CD4-positive, alpha-beta T cell (primary cell): ENCODE data around the gene MT1G. TPM values are rescaled to one million over a fixed set of nuclear protein-coding genes. Genes with fewer than 3 reads are reported as not detected.
A peak's percentile ranks its signal among the peaks of the same experiment; 100 is the strongest.

Experiments used
- ATAC-seq: fragments of 200-7000 bp; cut with Tn5 transposase; one replicate; pipeline ENCODE4 v1.10.0; 2022; ENCODE audit warnings: mild to moderate bottlenecking; ENCODE audit not compliant: poor library complexity
- CTCF ChIA-PET: fragments of 350-600 bp; sonication (Branson Sonifier 250); formaldehyde crosslinking; loops from one replicate; lab custom pipeline; 2021; ENCODE audit warnings: antibody characterized with exemption, inconsistent platforms; lab: Charles Lee
- POLR2A ChIA-PET: fragments of 350-600 bp; sonication (Branson Sonifier 250); formaldehyde crosslinking; loops from one replicate; lab custom pipeline; 2021; ENCODE audit warnings: antibody characterized with exemption, inconsistent platforms; lab: Charles Lee
- DNase-seq, 14 experiments: peaks; one replicate each; pipeline ENCODE4 v3.0.0-alpha.2; 2013 to 2020; ENCODE audit warnings: mixed read lengths in 2 of 14
- H3K27ac ChIP-seq, 2 donors: one replicate each; pipeline versions ENCODE4 v1.5.1 to v1.7.0; 2013; ENCODE audit warnings: low read length in 2 of 2, low read depth in 1 of 2, mild to moderate bottlenecking in 1 of 2
- H3K27me3 ChIP-seq, 2 experiments: 1 replicate in 1 of 2; 2 replicates in 1 of 2; pipeline versions ENCODE4 v1.6.1 to v1.7.0; 2013; ENCODE audit warnings: low read length in 2 of 2, control low read depth in 1 of 2, mild to moderate bottlenecking in 1 of 2, moderate library complexity in 1 of 2; ENCODE audit not compliant: insufficient read depth in 2 of 2, control insufficient read depth in 1 of 2
- H3K36me3 ChIP-seq: one replicate; pipeline ENCODE4 v1.6.1; 2013; ENCODE audit warnings: low read length, control low read depth; ENCODE audit not compliant: insufficient read depth
- H3K4me1 ChIP-seq: one replicate; pipeline ENCODE4 v1.6.1; 2013; ENCODE audit warnings: low read length, control low read depth; ENCODE audit not compliant: insufficient read depth
- H3K4me3 ChIP-seq: one replicate; pipeline ENCODE4 v1.5.1; 2013; ENCODE audit warnings: mild to moderate bottlenecking, low read length, moderate library complexity
- H3K9me3 ChIP-seq, 2 experiments: 1 replicate in 1 of 2; 2 replicates in 1 of 2; pipeline versions ENCODE4 v1.6.1 to v1.7.0; 2013; ENCODE audit warnings: low read length in 2 of 2, mild to moderate bottlenecking in 2 of 2, control low read depth in 1 of 2, moderate library complexity in 1 of 2; ENCODE audit not compliant: control insufficient read depth in 1 of 2, insufficient read depth in 1 of 2
- H3K27ac Mint-ChIP-seq: one replicate; pipeline ENCODE4 v1.8.0; 2020; ENCODE audit warnings: mixed read lengths
- H3K27me3 Mint-ChIP-seq: one replicate; pipeline ENCODE4 v1.8.0; 2021; ENCODE audit warnings: mixed read lengths
- H3K36me3 Mint-ChIP-seq: one replicate; pipeline ENCODE4 v1.8.0; 2021; ENCODE audit warnings: low read depth, mixed read lengths
- H3K4me1 Mint-ChIP-seq: one replicate; pipeline ENCODE4 v1.8.0; 2021; ENCODE audit warnings: low read depth, mixed read lengths
- H3K4me3 Mint-ChIP-seq: one replicate; pipeline ENCODE4 v1.8.0; 2020; ENCODE audit warnings: mild to moderate bottlenecking, mixed read lengths
- H3K9me3 Mint-ChIP-seq: one replicate; pipeline ENCODE4 v1.8.0; 2020; ENCODE audit warnings: mixed read lengths
- CTCF ChIP-seq: fragments of 200-600 bp; IDR thresholded peaks from one replicate; pipeline ENCODE4 v1.8.0; 2022; ENCODE audit warnings: antibody characterized with exemption, mild to moderate bottlenecking
- intact Hi-C, 2 experiments: fragments of 100-400 bp; cut with DNase I in 1 of 2; cut with micrococcal nuclease in 1 of 2; formaldehyde crosslinking; loops; one replicate each; pipeline versions ENCODE4 v1.15.1 to v1.9.0; 2023 to 2025; cut with DNase I, micrococcal nuclease
- total RNA-seq, 174 experiments: library from RNA in 2 of 174; stranded (reverse) in 2 of 174; gene quantifications; one replicate each; pipeline ENCODE4 v1.2.3 and lab custom pipeline; 2021 to 2026

The MT1G gene
- total RNA-seq, 2 experiments from 2014 or later, result not detected

- no peaks in the 10 kb centered on the region for H3K27me3 Mint-ChIP-seq
- H3K36me3 Mint-ChIP-seq, result peaks cover 8% of the 10 kb centered on the region
Measured at GRCh38 chr16:56684256-56684925, 16.5 kb upstream of the MT1G start.

GRCh38 chr16:56683424-56684172 lies 15.7 kb upstream of the MT1G start:
- H3K27me3 Mint-ChIP-seq, result no peaks in the 10 kb centered on the region
- no peak for ATAC-seq
- no peaks in the 10 kb centered on the region for H3K9me3 Mint-ChIP-seq
- CTCF ChIA-PET, result interaction anchor here (1.2 to 2.7 kb wide), 3 partner anchors 18 to 107 kb away, joined by 3 to 11 read pairs (median 6); no protein-coding TSS in a partner anchor
- H3K36me3 Mint-ChIP-seq, result peaks cover 8% of the 10 kb centered on the region
- peaks cover 0 to 3% of the 10 kb centered on the region in 2 experiments for H3K9me3 ChIP-seq
- peaks cover 27% of the 10 kb centered on the region for H3K4me1 Mint-ChIP-seq
- no peaks in the 10 kb centered on the region for H3K36me3 ChIP-seq
- no peak overlapping the region for H3K27ac ChIP-seq
- no peaks in the 10 kb centered on the region for H3K27me3 ChIP-seq
- peaks cover 28% of the 10 kb centered on the region for H3K4me1 ChIP-seq
- intact Hi-C loops, result loop anchor here (2.0 to 5.0 kb wide), 3 partner anchors 17 to 106 kb away; no protein-coding TSS in a partner anchor
- peak overlapping the region; percentile 62 for H3K27ac Mint-ChIP-seq
- DNase-seq, result no peak
- H3K4me3 Mint-ChIP-seq, result peak overlapping the region; percentile 96
- TF ChIP-seq CTCF, result no peak
- POLR2A ChIA-PET, result interaction anchor here (1.0 to 2.1 kb wide), 7 partner anchors 15 to 74 kb away, joined by 3 to 20 read pairs (median 5); partner anchors contain the start of genes MT1G, MT1H and MT2A
- H3K4me3 ChIP-seq, result peak overlapping the region; percentile 83

More at GRCh38 chr16:56684256-56684925, 16.5 kb upstream of the MT1G start:
- peaks cover 27% of the 10 kb centered on the region for H3K4me1 Mint-ChIP-seq
- H3K9me3 Mint-ChIP-seq, result no peaks in the 10 kb centered on the region
- peaks cover 0 to 3% of the 10 kb centered on the region in 2 experiments for H3K9me3 ChIP-seq
- ChIA-PET CTCF (interaction anchor here (2.7 kb wide), 1 partner anchor 17 kb away, joined by 11 read pairs; no protein-coding TSS in a partner anchor), POLR2A (no interaction called here)
- DNase-seq, result no peak
- H3K27me3 ChIP-seq, result no peaks in the 10 kb centered on the region
- intact Hi-C loops, result loop anchor here in 1 of 2 experiments (5.0 kb wide), 1 partner anchor 107 kb away; no protein-coding TSS in a partner anchor
- no peak overlapping the region for H3K4me3 ChIP-seq
- H3K27ac Mint-ChIP-seq, result peak overlapping the region; percentile 62
- ATAC-seq, result no peak
- no peak overlapping the region for H3K27ac ChIP-seq
- H3K4me1 ChIP-seq, result peaks cover 28% of the 10 kb centered on the region
- TF ChIP-seq CTCF, result no peak
- H3K36me3 ChIP-seq, result no peaks in the 10 kb centered on the region
- H3K4me3 Mint-ChIP-seq, result peak overlapping the region; percentile 96

- ChIA-PET POLR2A (interaction anchor here (1.0 to 2.1 kb wide), 12 partner anchors 9 to 78 kb away, joined by 3 to 20 read pairs (median 4); partner anchors contain the start of genes MT1F, MT1G, MT1H and MT2A), CTCF (interaction anchor here (1.2 to 2.7 kb wide), 3 partner anchors 19 to 106 kb away, joined by 3 to 11 read pairs (median 6); no protein-coding TSS in a partner anchor)
- H3K27me3 ChIP-seq, result no peaks in the 10 kb centered on the region
- DNase-seq, result peak in 2 of 14 experiments; percentile 7 to 21
- intact Hi-C loops, result loop anchor here (1.0 to 5.0 kb wide), 5 partner anchors 18 to 106 kb away; partner anchors contain the start of gene MT2A (in 1 of the 2)
- Mint-ChIP-seq H3K9me3 (no peaks in the 10 kb centered on the region), H3K4me3 (peak overlapping the region; percentile 96), H3K36me3 (peaks cover 8% of the 10 kb centered on the region), H3K27me3 (no peaks in the 10 kb centered on the region), H3K27ac (peak overlapping the region; percentile 93), H3K4me1 (peaks cover 27% of the 10 kb centered on the region)
- no peaks in the 10 kb centered on the region for H3K36me3 ChIP-seq
- peak overlapping the region; percentile 50 to 71 for H3K27ac ChIP-seq
- ATAC-seq, result no peak
- peaks cover 0 to 3% of the 10 kb centered on the region in 2 experiments for H3K9me3 ChIP-seq
- peak overlapping the region; percentile 83 for H3K4me3 ChIP-seq
- H3K4me1 ChIP-seq, result peaks cover 28% of the 10 kb centered on the region
- no peak for TF ChIP-seq CTCF
Measured at GRCh38 chr16:56682703-56683397, 15.0 kb upstream of the MT1G start.
